Dedifferentiated amniotic fluid mesenchymal stem cell (primary cell): ENCODE results near the gene COL6A5.
"Not testable (repeated sequence)": the region's sequence is repeated elsewhere in the genome, so short reads cannot be mapped to it uniquely, and the experiment has no call there.

Experiments
- DNase-seq: peaks from one replicate; pipeline ENCODE4 v3.0.0-alpha.2; 2016; ENCODE audit errors: extremely low spot score

COL6A5 gene

DNA sequence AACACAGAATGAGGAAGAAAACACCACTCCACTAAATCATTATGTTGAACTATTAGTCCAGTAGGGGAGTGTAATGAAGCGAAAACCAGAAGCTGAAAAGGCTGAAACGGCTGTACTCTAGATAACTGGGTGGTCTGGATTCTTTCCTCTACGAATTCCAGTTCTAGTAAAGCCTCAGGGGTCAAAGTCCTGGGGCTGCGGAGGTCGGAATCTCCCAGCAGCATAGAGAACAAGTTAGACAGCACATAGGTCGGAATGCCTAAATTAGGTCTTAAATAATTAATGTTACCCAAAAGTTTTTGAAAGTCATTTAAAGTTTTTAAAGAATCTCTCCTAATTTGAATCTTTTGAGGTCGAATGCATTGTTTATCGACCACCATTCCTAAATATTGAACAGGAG lies 102.7 kb downstream of the COL6A5 start:
- not testable (repeated sequence) for DNase-seq

DNA sequence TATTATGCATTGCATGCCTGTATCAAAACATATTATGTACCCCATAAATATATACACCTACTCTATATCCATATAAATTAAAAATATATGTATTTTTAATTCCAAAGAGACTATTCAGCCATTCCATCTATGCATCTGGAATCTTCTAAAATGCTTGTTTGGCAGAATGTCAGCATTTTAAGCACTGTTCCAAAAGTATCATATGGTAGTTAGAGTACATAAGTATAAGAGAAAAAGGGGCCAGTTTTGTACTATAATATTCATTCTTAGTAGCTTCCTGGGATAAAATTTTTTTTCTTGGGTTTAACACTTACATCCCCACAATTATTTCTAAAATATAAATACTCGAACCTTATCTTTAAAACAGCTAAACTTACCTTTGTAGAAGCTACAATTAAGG lies 111.1 kb downstream of the COL6A5 start:
- DNase-seq = no peak

DNA sequence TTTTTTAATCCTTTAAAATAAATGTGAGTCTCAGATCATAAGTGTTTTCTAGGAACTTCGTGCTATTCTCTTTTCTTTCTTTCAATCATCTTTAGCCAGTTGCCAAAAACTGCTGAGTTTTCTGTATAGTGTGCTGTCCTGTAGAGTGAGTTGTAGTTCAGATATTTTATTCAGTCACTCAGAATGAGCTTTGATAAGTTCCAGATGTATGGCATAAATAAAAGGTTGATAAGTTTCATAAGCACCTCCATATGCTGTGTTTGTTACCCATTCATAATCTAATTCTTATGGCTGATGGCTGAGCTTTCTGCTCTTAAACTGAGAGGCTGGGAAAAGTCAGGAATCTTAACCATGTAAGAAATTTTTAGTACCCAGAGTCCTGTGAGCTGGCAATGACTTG lies 112.2 kb downstream of the COL6A5 start:
- peak; percentile 37 for DNase-seq

DNA sequence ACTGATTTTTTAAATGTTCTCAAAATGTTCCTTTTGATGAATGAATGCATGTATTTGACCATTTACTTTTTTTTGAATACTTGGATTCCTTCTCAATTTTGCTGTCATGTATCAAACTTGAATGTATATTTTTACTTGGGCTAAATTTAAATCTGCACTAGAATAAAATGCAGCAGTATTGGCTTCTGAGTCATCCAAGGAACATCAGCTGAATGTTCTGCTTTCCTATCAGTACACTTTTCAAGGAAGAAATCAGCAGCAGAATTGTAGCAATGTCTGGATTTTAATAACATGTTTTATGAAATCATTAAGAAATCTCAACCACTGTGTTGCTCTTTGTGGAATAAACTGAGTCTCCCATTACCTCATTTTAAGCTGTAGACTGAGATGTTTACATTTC lies 114.5 kb downstream of the COL6A5 start:
- DNase-seq = no peak

DNA sequence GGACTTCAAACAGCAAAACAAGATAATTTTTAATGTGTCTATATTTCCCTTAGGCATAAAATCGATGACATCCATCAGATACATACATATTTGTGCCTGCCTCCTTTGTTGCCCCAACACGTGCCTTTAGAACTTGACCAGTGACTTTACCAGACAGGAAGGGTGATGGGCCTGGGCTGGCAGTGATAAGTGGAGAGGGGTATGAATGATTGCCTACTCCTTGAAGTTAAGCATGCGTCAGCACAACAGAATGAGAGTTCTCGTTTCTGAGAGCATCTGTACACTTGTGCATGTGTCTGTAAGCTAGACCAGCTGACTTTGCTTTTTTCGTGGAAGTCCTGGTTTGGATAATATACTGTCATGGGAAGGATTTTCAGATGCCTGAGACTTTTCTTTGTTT lies 116.6 kb downstream of the COL6A5 start:
- no peak for DNase-seq

DNA sequence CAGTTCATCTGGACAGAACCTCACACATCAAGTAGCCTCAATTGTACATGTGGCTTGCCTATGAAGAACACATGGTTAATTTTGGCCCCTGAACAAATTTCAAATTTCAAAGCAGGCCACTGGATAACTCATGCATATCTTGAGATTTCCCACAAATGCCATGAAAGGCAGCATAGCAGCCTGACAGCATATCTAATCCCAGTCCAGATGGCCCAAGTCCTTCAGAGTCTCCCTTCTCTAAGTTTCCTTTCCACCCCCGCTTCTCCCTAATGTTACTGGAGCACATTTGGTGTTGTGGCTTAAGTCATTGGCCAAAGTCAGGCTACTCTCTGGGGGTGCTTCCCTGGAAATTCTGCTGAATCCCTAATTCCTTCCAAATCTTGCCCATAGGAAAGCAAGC lies 117.7 kb downstream of the COL6A5 start:
- no peak for DNase-seq

DNA sequence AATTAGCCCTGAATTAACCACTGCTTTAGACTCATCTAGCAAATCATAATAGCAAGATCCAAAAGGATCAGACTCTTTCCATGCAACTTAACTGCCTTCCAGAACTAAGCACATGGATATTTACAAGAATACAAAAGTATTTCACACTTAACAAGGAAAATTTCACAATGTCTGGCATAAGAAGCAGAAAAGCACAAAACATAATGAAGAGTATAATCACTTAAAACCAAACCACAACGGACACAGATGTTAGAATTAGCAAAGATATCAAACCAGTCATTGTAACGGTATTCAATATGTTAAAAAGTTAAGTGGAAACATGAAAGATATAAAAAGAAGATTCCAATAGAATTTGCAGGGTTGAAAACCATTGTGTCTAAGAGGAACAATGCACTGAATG lies 120.0 kb downstream of the COL6A5 start:
- no peak for DNase-seq

DNA sequence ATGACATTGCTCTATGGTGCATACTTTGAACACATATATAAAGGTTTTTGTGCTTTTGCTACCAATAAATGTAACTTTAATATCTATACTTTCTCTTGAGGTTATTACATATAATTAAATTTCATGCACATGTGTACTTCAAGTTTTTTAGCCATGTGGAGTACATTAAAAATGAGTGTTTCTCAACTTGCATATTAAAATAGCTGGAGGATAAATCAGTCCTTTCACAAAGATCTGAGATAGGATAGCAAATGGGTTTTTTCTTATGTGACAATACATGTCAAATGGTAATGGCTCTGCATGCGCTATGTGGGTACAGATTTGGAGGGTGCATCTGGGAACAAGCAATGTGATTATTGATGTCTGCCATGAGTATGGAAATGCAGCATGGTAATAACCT lies 122.8 kb downstream of the COL6A5 start:
- no peak for DNase-seq

DNA sequence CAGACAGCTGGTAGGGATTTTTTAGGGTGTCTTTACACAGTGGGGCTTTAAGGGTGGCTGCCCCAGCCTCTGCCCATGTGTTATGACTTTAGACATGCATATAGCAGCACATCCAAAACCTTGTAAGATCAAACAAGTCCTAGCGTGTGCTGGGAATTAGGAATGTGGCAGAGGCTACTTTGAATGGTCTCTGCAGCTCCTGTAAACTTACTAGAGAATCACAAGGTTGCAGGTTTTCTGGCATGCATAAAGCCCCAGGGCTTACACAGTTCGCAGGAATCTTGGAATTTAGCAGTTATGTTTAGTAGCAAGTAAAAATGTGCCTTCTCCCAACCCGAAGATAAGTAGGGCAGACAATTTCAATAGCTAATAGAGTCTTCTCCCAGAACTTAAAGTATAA lies 124.7 kb downstream of the COL6A5 start:
- DNase-seq = peak; percentile 72

DNA sequence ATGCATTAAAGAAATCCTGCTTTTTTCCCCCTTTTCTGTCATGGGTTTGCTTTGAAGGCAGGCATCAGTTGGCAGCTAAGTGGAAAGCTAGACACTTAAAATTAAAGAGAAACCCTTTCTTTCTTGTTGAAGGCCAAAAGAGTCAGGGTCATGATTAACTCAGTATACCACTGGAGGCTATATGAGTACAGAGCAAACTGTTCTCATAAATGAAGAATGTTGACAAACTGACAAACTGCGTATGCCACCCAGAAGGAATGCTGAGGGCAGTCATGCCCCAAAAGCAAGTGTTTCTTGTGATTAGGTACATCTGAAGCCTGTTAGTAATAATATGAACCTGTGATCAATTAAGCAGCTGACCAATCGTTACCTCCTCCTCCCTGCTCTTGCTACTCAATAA lies 127.9 kb downstream of the COL6A5 start:
- peak; percentile 66 for DNase-seq

DNA sequence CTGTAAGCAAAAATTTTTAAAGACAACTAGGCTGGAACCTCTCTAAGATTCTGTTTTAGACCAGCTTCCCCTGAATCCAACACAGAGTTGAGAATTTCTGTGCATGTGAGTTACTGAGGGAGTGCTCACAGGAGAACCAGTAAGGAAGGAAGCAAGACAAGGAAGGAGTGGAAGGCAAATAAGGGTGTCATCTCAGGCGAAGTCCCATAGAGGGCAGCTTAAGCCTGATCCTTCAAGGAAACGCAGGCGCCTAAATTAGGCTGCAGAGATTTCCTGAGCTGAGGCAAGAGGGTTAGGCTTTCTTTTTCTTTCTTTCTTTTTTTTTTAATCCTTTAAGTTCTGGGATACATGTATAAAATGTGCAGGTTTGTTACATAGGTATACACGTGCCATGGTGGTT lies 135.3 kb downstream of the COL6A5 start:
- peak; percentile 78 for DNase-seq

DNA sequence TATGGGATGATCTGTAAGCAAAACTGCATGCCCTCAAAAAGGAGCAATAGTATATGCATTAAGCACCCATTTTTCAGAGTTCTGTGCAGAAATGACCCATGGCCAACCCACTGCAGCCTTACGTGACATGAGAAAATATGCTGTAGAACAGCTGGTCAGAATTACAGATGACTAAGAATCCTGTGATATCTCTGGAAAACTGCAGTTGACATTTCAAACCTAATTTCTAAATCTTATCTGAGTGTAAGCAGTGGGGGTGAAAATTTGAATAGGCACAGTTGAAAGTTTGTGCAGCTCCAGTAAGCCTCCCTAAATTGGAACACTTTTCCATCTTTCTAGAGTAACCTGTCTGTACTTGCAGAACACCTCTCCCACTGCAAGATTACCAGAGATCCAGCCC lies 142.8 kb downstream of the COL6A5 start:
- peak; percentile 69 for DNase-seq

DNA sequence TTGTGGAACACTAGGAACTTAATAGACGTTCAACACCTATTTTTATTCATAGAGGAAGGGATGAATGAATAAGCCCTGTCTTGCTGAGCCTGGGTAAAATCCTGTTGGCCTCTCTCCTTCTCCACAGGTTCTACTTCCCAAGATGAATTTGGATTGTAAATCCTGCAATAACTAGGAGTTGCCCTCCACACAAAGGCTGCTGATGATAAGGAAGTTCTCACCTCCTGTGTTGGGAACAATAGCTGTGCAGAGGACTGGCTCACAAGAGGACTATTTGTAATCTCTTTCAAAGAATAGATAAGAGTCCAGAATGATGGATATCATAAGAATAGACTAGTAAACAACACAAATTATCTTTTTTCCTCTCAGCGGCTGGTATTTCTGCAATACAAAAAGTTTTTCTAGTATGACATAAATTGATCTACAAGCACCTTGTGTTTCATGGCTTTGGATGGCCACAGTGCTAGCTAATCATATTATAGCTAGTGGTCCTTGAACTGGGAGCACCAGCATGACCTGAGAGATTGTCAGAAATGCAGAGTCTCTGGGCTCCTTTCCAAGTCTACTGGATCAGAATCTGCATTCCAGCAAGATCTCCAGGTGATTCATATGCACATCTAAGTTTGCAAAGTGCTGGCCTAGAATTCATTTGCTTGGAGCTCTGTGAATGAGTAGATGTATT lies 143.4 kb downstream of the COL6A5 start:
- no peak for DNase-seq

DNA sequence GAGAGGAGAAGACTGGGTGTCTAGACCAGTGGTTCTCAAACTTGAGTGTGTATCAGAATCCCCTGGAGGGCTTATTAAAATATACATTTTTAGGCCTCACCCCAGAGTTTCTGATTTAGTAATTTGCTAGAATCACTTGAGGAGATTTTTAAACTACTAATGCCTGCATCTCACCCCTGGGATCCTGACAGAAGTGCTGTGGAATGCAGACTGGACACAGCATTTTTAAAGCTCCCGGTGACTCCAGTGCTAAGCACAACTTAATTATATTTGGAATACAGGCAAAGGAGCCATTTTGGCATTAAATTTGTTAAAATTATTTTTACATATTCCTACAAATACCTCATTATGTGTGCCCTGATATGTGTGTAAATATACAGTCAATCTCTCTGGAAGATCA lies 144.8 kb downstream of the COL6A5 start:
- peak; percentile 62 for DNase-seq

DNA sequence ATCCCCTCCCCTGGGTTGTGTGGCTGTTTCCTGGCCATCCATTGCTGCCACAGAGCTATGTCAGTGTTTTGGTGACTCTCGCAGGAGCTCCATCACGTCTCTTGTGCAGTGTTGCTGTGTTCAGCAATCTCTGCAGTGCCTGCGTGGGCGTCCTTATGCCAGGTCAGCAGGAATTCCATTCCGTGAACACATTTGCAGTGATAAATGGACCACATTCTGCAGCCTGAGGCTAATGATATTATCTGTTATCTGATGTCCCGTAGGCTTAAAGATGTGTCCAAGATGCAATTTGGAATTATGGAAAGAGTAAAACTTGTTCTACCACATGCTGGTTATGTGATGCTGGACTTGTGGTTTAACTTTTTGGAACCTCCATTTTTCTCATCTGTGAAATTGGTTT lies 146.0 kb downstream of the COL6A5 start:
- DNase-seq = no peak

DNA sequence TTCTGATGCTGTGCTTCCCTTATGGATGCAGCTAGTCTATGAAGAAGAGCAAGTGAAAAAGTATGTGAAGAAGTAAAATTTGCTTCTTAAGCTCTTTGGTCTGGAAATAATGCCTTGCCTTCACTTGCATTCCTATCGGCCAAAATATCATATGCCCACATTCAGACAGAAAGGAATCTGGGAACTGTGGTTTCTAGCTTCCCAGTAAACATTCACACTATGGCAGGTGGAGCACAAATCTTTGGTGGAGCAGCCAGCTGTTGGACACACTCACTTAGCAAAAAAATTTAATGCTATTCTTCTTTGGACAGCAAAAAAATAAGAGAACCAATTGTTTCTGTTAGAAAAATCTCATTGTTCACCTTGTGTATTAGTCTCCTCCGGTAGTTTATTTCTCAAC lies 159.2 kb downstream of the COL6A5 start:
- DNase-seq = no peak

DNA sequence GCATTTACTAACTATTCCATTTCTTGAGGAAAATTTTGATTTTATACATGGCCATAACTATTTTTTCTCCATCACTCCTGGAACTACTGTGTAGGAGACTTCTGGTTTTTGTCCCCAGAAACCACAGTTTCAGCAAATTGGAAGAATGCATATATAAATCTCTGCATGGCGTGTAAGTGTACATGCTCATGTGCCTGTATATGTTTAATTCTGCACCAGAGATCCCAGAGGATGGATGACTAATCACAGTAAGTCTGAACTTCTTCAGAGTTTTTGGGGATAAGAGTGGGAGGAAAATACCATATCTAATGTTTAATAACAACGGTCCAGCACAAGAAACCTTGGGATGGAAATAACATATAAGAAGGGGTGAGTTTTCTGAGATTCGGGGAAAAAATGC lies 160.6 kb downstream of the COL6A5 start:
- no peak for DNase-seq

DNA sequence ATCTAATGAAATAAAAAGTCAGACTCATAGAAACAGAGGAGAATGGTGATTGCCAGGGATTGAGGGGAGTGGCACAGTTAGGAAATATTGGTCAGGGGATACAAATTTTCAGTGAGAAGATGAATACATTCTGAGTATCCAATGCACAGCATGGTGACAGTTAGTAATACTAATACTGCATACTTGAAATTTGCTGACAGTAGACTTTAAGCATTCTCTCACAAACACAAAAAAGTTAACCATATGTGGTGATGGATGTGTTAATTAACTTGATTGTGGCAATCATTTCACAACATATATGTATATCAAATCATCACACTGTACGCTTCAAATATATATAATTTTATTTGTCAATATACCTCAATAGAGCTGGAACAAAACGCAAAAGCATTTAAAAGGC lies 162.3 kb downstream of the COL6A5 start:
- no peak for DNase-seq

DNA sequence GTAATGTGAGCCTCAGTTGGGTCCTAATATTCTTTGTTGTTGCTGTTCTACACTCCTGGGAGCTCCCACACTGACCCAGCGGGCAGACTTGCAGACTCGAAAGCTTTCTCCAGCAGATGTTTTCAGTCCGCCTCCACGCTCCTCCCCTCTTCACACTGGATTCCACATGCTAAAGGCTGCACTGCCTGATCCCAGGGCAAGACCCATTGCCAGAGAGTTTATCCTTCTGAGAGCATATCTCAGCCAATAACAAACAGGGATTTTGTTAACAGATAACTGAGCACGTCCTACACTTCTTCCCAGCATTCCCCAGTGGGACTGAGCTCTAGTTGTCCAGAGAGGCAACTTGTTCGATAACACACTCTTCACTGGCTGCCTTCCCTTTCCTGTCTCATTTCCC lies 163.5 kb downstream of the COL6A5 start:
- DNase-seq = no peak

DNA sequence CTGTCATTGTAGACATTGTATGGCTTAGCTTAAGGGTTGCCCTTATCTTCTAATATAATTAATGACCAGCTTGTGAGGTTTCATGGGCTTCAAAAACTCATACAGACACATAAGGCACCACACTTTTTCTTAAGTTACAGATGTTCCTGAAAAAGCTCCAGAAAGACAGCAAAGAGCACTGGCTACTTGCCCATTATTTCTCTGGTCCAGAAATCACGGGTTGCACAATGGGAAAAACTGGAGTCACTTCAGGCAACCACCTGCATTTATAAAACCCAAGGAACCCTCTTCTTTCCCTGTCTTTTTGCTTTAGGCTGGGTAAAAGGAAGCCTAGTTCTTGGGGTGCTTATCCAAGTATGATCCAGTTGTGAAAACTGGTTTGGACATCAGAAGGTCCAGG lies 169.2 kb downstream of the COL6A5 start:
- DNase-seq = no peak

DNA sequence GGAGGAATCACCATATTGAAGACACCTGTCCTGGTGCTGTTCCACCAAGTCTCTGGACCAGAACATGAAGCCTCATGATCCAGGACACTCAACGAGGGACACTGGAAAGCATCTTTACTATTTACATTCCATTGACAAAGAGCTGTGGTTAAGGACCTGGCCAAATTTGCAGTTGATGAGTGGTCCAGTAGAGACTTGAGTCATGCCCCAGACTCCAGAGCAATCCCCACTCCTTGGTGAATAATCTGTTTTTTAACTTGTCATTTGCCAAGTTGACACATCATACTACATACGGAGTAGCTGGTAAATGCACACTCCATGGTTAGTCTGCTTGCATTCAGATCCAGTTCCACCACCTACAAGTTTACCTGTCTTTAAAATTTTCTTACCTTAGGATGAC lies 170.3 kb downstream of the COL6A5 start:
- DNase-seq = no peak

DNA sequence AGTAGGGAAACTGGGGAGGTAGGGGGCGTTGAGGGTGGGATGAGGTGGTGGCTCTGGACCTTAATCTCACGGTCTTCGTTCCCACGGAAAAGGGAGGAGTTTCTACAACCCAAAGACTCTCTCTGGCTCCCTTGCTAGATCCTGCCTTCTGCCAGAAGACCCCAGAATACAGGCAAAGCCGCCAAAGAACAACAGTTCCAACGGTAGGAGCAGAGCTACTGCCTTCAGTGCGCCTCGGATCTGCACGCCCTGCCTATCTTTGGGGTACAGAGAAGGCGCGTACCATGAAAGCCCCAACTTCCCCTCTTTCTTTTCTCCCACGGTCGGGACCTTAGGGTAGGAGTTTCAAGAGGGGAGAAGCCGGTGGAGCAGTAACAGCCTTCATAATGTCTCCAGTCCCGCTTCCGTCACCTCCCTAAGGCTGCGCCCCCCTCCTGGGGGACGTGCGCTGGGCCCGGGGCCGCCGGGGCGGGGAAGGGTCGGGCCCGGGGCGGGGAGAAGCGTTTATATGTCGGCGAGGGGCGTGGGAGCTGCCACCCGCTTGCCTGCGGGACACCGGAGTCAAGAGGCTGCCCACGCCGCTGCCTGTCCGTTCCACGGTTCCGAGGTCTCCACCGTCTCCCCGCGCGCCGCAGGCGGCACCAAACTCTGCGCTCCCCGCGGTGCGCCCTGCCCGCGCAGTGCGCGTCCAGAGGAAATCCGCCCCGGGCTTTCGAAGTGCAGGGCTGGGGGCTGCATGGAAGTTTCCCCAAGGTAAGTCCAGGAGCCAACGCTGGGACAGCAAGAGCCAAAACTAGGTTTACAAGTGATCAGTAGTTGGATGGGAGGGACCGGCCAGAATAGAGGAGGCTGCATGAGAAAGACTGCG lies 171.4 kb downstream of the COL6A5 start, which contains the start of gene COL6A6:
COL6A6 (plus strand) TSS at position 533 of the 868 bp plus-strand sequence. CDS start 43,188 bp downstream, outside the sequence.
- DNase-seq = no peak

DNA sequence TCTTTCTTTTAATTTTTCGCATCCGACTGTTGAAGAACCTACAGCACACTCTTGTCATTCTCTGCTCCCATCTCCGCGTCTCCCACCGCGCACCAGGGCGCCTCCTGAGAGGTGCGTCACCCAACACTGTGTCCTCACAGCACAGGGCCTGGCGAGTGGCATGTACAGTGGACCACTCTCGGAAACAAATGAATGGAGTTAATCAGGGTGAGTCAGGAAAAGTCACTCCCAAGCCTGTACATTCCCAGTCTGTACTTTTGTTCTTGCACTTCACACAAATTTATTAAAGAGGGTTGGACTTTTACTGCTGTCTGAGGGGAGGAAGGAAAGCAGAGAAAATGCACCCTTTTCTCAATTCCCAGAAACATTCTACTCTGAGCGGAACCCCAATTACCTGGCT lies 172.1 kb downstream of the COL6A5 start:
- no peak for DNase-seq
